GM20000 (cell line): ENCODE measurements around the gene ZBTB7A.

Source experiments
- DNase-seq: peaks from one replicate; pipeline ENCODE4 v3.0.0; 2012; ENCODE audit warnings: low spot score
- CTCF ChIP-seq: IDR thresholded peaks from 2 replicates; pipeline ENCODE4 v1.5.1; 2012; ENCODE audit warnings: mild to moderate bottlenecking, control low read depth; ENCODE audit errors: extremely low read depth, missing control alignments

Gene ZBTB7A

GRCh38 chr19:4052114-4052992 is 14.3 kb downstream of the ZBTB7A start:
- DNase-seq: no peak
- no peak for TF ChIP-seq CTCF

GRCh38 chr19:4051175-4052101 is 15.3 kb downstream of the ZBTB7A start:
- TF ChIP-seq CTCF: no peak
- DNase-seq: no peak

GRCh38 chr19:4049432-4049831 is 17.3 kb downstream of the ZBTB7A start:
- no peak for DNase-seq
- TF ChIP-seq CTCF: no peak

GRCh38 chr19:4046946-4047683 is 19.6 kb downstream of the ZBTB7A start:
- no peak for TF ChIP-seq CTCF
- DNase-seq: no peak

GRCh38 chr19:4046362-4046691 is 20.4 kb downstream of the ZBTB7A start:
- no peak for TF ChIP-seq CTCF
- DNase-seq: no peak

GRCh38 chr19:4045597-4046361 is 20.9 kb downstream of the ZBTB7A start:
- TF ChIP-seq CTCF: no peak
- DNase-seq: no peak
